GM12891 (cell line): ENCODE results near the gene FRRS1.

Experiments used
- PAX5 ChIP-seq: IDR thresholded peaks from 2 replicates; pipeline ENCODE4 v1.6.1; 2011; ENCODE audit warnings: low read length, moderate library complexity, mild to moderate bottlenecking; ENCODE audit not compliant: insufficient read depth, severe bottlenecking
- POLR2A ChIP-seq: IDR thresholded peaks from 2 replicates; pipeline ENCODE4 v1.6.1; 2011; ENCODE audit warnings: low read depth, low read length, control low read depth
- POLR2AphosphoS5 ChIP-seq: IDR thresholded peaks from 2 replicates; pipeline ENCODE4 v1.6.1; 2011; ENCODE audit warnings: low read depth, low read length, control low read depth
- TAF1 ChIP-seq: IDR thresholded peaks from 2 replicates; pipeline ENCODE4 v1.6.1; 2011; ENCODE audit warnings: low read depth, low read length, control low read depth

- no peak for TF ChIP-seq POLR2A
- TF ChIP-seq POLR2AphosphoS5, result no peak
- TF ChIP-seq TAF1, result no peak
- no peak for TF ChIP-seq PAX5
Observed at GRCh38 chr1:99745061-99745460, 21.4 kb downstream of the FRRS1 start.
